WERI-Rb-1 (cell line): ENCODE results near the gene TSPAN11.
"Not testable (repeated sequence)": the region's sequence is repeated elsewhere in the genome, so short reads cannot be mapped to it uniquely, and the experiment has no call there.

Source experiments
- DNase-seq: peaks from one replicate; pipeline ENCODE4 v3.0.0-alpha.2; 2020
- H3K27ac ChIP-seq: fragments of 250-450 bp; sonication (Bioruptor Pico); 2 replicates; pipeline ENCODE4 v1.5.1; 2020; ENCODE audit warnings: mild to moderate bottlenecking, moderate library complexity
- H3K27me3 ChIP-seq: fragments of 250-450 bp; sonication (Bioruptor Pico); 2 replicates; pipeline ENCODE4 v1.5.1; 2021; ENCODE audit warnings: mild to moderate bottlenecking, low read depth, moderate library complexity; ENCODE audit not compliant: insufficient read depth, severe bottlenecking
- H3K36me3 ChIP-seq: fragments of 250-450 bp; sonication (Bioruptor Pico); 2 replicates; pipeline ENCODE4 v1.5.1; 2020; ENCODE audit warnings: mild to moderate bottlenecking, moderate library complexity
- H3K4me3 ChIP-seq: 2 replicates; pipeline ENCODE4 v1.5.1; 2011; ENCODE audit warnings: low read depth, mild to moderate bottlenecking, control low read depth, low read length
- H3K9me3 ChIP-seq: fragments of 250-450 bp; sonication (Bioruptor Pico); 2 replicates; pipeline ENCODE4 v1.5.1; 2021; ENCODE audit warnings: mild to moderate bottlenecking, moderate library complexity; ENCODE audit not compliant: severe bottlenecking
- TF ChIP-seq, protein P1 (sequence below): IDR thresholded peaks from 2 replicates; pipeline ENCODE4 v1.5.1; 2011; ENCODE audit warnings: low read depth, mild to moderate bottlenecking, control low read depth, inconsistent platforms, low read length

TSPAN11 gene

DNA sequence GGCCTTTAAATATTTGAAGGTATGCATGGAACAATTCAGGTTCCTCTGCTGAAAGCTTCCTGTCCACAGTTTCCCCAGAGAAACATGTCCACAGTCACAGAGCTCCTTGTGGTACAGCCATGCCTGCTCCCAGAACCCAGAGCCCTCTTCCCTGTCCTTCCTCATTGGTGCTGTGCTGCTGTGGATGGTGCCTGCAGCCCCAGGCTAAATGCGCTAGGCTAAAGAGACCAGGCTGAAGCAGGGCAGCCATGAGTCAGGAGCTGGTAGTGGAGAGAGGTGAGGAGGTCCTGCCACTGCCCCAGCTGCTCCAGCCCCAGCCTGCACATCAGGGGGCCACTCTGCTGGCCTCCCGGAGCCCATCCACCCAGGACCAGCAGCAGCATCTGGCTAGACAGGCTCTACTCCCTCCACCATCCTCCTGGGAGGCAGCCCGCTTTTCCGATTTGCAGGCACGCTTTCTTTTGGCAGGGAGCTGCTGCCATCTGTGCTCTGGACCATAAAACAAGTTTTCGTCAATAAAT is 81.8 kb downstream of the TSPAN11 start:
- DNase-seq = no peak
- TF ChIP-seq, protein P1, sequence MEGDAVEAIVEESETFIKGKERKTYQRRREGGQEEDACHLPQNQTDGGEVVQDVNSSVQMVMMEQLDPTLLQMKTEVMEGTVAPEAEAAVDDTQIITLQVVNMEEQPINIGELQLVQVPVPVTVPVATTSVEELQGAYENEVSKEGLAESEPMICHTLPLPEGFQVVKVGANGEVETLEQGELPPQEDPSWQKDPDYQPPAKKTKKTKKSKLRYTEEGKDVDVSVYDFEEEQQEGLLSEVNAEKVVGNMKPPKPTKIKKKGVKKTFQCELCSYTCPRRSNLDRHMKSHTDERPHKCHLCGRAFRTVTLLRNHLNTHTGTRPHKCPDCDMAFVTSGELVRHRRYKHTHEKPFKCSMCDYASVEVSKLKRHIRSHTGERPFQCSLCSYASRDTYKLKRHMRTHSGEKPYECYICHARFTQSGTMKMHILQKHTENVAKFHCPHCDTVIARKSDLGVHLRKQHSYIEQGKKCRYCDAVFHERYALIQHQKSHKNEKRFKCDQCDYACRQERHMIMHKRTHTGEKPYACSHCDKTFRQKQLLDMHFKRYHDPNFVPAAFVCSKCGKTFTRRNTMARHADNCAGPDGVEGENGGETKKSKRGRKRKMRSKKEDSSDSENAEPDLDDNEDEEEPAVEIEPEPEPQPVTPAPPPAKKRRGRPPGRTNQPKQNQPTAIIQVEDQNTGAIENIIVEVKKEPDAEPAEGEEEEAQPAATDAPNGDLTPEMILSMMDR = no peak
- Histone ChIP-seq H3K4me3 (no peak overlapping the region), H3K9me3 (no peaks in the 10 kb centered on the region), H3K27me3 (no peaks in the 10 kb centered on the region), H3K27ac (peak overlapping the region; percentile 84), H3K36me3 (no peaks in the 10 kb centered on the region)

DNA sequence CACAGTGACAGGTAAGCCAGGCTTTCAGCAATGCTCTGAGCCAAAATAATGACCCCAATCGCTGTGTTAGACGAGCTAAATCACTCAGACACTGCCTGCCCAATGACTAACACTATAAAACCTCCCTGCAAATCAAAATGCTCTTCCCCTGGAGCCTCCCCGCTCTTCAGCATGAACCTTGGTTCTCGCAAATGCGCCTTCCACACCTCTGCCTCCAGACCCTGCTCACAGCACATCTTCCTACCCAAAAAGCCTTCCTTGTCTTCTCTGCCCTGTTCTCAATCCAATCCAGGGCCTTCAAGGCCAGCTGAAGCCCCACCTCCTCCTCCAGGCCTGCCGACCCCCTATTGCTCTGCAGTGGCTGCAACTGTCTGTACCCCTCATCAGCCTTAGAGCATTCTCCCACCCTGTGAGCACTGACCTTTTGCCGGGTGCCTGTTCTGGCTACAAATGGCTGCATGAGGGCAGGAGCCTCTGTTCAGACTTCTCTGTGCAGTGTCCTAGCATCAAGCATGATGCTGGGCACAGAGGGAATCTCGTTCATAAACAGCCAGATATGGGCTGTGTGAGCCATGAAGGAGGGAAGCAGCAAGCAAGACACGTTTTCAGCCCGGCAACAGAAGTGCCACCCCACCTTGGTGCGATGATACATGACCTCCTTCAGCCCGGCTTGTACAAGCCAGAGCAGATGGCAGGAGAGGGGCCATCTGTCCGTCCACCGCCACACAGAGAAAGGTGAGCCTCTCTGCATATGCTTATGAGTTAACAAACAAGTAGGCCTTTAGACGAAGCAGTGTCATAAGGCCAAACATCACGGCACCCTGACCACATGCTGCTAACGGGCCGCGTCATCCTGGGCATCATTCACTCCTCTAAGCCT is 82.7 kb downstream of the TSPAN11 start:
- H3K27me3 ChIP-seq = no peaks in the 10 kb centered on the region
- no peaks in the 10 kb centered on the region for H3K36me3 ChIP-seq
- H3K27ac ChIP-seq = peak overlapping the region; percentile 84
- peak overlapping the region; percentile 0; the same call in 1 of the 2 replicates for H3K4me3 ChIP-seq
- DNase-seq = peak; percentile 84
- H3K9me3 ChIP-seq = no peaks in the 10 kb centered on the region
- TF ChIP-seq, protein P1 = no peak

DNA sequence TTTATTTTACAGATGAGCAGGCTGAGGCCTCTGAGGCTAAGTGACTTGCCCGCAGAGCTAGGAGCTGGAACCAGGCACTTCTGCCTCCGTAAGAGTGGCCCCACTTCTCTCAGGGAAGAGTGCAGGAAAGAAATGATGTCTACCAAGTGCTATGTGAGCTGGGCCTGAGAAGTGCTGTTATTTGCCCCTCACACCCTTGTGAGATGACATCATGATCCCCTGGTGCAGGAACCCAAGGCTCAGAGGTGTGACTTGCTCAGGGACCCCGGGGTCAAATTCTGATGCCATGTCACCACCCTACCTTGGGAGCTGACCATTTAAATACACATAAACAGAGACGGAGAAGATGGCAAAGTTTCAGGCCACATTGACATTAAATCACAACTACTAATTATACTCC is 83.4 kb downstream of the TSPAN11 start:
- DNase-seq = no peak
- Histone ChIP-seq H3K27me3 (no peaks in the 10 kb centered on the region), H3K9me3 (no peaks in the 10 kb centered on the region), H3K27ac (peak overlapping the region; percentile 84), H3K4me3 (no peak overlapping the region), H3K36me3 (no peaks in the 10 kb centered on the region)
- TF ChIP-seq, protein P1 = no peak

DNA sequence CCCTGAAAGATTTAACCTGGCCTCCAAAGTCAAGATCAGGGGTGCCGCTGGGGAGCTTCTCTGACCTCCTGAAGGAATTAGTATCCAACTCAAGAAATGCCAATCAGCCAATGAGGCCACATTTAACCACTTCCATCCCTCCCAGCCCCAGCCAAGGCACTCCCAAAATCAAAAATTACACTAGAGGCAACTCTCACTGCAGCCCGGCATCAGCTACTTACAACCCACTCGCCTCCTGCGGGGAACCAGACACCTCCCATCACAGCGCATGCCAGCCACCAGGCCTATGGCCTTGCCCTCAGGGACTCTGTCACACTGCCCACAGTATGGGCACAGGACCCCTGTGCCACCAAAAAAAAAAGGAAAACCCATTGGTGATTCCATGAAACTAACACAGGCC is 84.8 kb downstream of the TSPAN11 start:
- Histone ChIP-seq H3K36me3 (no peaks in the 10 kb centered on the region), H3K9me3 (no peaks in the 10 kb centered on the region), H3K27ac (no peak overlapping the region), H3K4me3 (no peak overlapping the region), H3K27me3 (no peaks in the 10 kb centered on the region)
- TF ChIP-seq, protein P1 = no peak
- DNase-seq = no peak

- H3K9me3 ChIP-seq = no peaks in the 10 kb centered on the region
- H3K27me3 ChIP-seq = no peaks in the 10 kb centered on the region
- no peaks in the 10 kb centered on the region for H3K36me3 ChIP-seq
- H3K4me3 ChIP-seq = no peak overlapping the region
- TF ChIP-seq, protein P1 = peak; percentile 28; the same call in 1 of the 2 replicates
- no peak for DNase-seq
- H3K27ac ChIP-seq = peak overlapping the region; percentile 6; the same call in 1 of the 2 replicates
Observed at GRCh38 chr12:31011746-31012566, 85.4 kb downstream of the TSPAN11 start.

DNA sequence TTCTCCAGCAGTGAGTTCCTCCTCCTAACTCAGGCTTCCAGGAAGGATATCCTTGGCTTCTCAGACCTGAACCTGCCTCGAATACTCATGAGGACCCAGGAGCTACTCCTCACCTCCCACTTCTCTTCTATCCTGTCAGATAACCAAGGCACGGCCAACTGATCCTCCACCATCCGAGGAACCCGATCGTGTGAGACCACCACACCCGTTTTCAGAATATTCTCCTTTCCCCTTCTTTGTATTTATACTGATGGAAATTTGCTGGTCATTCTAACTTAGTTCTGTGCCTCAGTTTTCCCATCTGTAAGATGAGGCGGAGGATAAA is 86.0 kb downstream of the TSPAN11 start:
- not testable (repeated sequence) for H3K9me3 ChIP-seq, H3K36me3 ChIP-seq, H3K27me3 ChIP-seq, DNase-seq, H3K4me3 ChIP-seq
- peak overlapping the region; percentile 6 for H3K27ac ChIP-seq
